Activated CD4-positive, alpha-beta T cell treated with anti-CD3 and anti-CD28 coated beads, Interleukin-2, amount 10 ng/mL, durations not matched to agents 24 days and 14 days (primary cell): ENCODE measurements around the gene SRPRB. TPM values are rescaled to one million over a fixed set of nuclear protein-coding genes. Genes with fewer than 3 reads are reported as not detected.

Experiments
- DNase-seq: peaks from one replicate; pipeline ENCODE4 v3.0.0; 2022
- H3K27ac Mint-ChIP-seq: one replicate; pipeline ENCODE4 v1.8.0; 2022; ENCODE audit warnings: mild to moderate bottlenecking, mixed read lengths
- H3K27me3 Mint-ChIP-seq: one replicate; pipeline ENCODE4 v1.8.0; 2022; ENCODE audit warnings: mixed read lengths
- H3K36me3 Mint-ChIP-seq: one replicate; pipeline ENCODE4 v1.8.0; 2022; ENCODE audit warnings: low read depth, mild to moderate bottlenecking, mixed read lengths
- H3K4me1 Mint-ChIP-seq: one replicate; pipeline ENCODE4 v1.8.0; 2021; ENCODE audit warnings: mixed read lengths
- H3K4me3 Mint-ChIP-seq: one replicate; pipeline ENCODE4 v1.8.0; 2022; ENCODE audit warnings: mild to moderate bottlenecking, moderate library complexity, mixed read lengths
- H3K9me3 Mint-ChIP-seq: one replicate; pipeline ENCODE4 v1.8.0; 2021; ENCODE audit warnings: mixed read lengths
- intact Hi-C: fragments of 100-400 bp; cut with micrococcal nuclease; formaldehyde crosslinking; loops from one replicate; pipeline ENCODE4 v1.15.1; 2023
- total RNA-seq: library from RNA; stranded (reverse); gene quantifications from 2 replicates; pipeline ENCODE4 v1.2.3, GENCODE V29; 2022

SRPRB gene
- total RNA-seq, 1 donor from 2014 or later: 103 TPM

DNA sequence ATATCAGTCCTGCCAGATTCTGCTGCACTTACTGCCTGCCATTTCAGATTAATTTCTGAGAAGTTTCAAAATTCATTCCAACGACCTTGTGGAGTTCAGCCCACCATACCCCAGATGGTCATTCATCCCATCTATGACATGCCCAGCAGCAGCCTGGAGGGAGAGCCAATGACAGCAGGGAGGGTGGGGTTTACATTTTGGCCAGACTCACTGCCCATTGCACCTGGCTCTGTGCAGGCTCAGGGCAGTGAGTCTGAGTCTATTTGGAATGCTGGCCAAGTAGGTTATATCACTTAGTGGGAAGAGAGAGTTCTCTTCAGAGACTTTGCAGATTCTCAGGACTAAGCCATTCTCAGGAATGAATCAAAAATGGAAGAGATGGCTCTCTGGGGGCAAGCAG is 21.5 kb downstream of the SRPRB start:
- no peak for DNase-seq
- intact Hi-C loops: no loop called here
- no peak overlapping the region for H3K27ac Mint-ChIP-seq
- no peaks in the 10 kb centered on the region for H3K9me3 Mint-ChIP-seq
- no peaks in the 10 kb centered on the region for H3K27me3 Mint-ChIP-seq
- no peaks in the 10 kb centered on the region for H3K4me1 Mint-ChIP-seq
- no peak overlapping the region for H3K4me3 Mint-ChIP-seq
- H3K36me3 Mint-ChIP-seq: peaks cover 32% of the 10 kb centered on the region

DNA sequence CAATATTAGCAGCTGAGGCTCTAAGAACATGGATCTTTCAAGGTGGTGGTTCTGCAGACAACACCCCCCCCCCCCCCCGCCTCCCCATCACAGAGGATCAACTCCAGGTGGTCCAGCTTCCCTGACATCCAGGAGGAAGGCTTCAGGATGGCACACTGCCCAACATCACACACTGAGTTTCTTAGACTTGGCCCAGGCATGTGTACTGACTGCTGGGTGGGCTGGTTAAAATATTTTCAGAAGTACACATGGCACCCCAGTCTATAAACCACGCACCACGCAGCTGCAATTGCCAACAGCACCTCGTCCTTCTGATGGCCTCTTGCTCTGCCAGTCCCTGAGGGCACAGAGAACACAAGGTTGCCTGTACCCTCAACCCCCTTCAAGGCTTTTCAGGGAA is 22.1 kb downstream of the SRPRB start:
- H3K27me3 Mint-ChIP-seq: no peaks in the 10 kb centered on the region
- H3K9me3 Mint-ChIP-seq: no peaks in the 10 kb centered on the region
- H3K27ac Mint-ChIP-seq: no peak overlapping the region
- intact Hi-C loops: no loop called here
- H3K4me1 Mint-ChIP-seq: no peaks in the 10 kb centered on the region
- DNase-seq: no peak
- peaks cover 30% of the 10 kb centered on the region for H3K36me3 Mint-ChIP-seq
- H3K4me3 Mint-ChIP-seq: no peak overlapping the region

DNA sequence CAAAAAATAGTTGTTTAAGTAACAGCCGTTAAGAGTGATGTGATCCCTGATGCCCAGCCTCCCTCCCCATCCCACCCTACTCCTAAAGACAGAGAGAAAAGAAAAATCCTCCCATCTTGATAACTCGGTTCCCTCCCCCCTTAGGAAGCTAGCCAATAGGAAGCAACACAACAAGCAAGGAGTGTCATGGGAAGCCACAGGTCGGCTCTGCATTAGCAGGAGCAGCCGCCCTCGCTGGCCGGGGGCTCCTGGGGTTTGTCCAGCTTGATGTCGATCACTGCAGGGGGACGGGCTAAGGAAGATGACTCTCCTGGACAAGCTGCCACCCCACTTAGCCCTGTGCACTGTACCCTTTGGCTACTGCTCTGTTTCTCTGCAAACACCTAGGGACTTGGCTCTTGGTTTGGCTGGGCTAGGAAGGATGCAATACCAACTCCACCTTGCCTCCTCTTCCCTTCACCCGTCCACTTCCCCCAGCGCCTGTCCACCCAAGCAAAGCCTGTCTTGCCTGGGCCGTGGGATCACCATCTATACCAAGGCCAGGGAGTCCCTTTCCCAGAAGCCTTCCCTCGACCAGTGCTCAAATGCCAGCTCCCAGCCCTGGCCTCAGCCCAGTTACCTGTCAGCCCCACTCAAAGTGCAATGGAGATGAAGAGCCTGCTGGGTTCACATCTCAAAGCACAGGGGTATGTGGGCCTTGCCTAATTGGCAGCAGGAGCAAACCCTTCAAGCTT is 23.1 kb downstream of the SRPRB start:
- H3K36me3 Mint-ChIP-seq: peaks cover 20% of the 10 kb centered on the region

DNA sequence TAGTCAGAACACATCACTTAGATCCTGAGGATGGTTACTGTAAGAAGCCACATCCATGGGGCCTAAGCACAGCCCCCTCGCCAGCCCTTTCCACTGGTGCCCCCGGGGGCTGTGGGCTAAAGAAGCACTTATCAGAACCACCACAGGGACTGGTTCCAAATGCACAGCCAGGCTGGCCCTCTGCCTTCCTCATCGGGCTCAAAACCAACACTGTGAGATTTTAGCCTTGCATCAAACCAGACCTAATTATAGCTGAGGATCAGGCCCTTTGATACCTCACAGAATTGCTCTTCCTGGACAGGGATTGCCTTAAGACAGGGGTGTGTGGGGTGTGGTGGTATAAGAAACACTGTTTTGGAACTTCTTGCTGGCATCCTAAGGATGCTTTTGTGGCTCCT is 23.7 kb downstream of the SRPRB start:
- Mint-ChIP-seq H3K36me3 (peaks cover 15% of the 10 kb centered on the region), H3K4me1 (no peaks in the 10 kb centered on the region), H3K27me3 (no peaks in the 10 kb centered on the region), H3K27ac (no peak overlapping the region), H3K9me3 (no peaks in the 10 kb centered on the region), H3K4me3 (no peak overlapping the region)
- DNase-seq: no peak
- intact Hi-C loops: no loop called here

More for the DNA sequence above, 23.1 kb downstream of the SRPRB start:
- Mint-ChIP-seq H3K27me3 (no peaks in the 10 kb centered on the region), H3K4me1 (no peaks in the 10 kb centered on the region), H3K4me3 (no peak overlapping the region), H3K27ac (no peak overlapping the region), H3K9me3 (no peaks in the 10 kb centered on the region)
- intact Hi-C loops: no loop called here
- no peak for DNase-seq

DNA sequence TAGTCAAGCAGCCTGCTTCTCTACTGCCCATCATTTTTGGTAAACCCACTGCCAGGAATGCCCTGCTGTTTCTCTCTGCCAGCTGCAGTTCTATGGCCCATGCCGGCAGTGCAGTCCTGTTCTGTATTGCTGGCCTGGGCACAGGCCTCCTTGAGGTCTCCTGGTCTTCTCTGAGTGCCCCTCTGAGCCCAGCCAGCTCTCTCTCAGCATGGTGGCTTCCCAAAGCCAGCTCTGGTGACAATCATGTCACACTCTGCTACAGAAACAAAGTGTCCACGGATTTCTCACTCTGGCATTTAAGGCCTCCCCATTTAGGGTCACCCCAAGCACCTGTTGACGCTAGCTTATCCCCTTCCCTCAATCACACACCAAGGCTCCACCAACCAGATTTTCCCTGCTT is 24.5 kb downstream of the SRPRB start:
- intact Hi-C loops: no loop called here
- Mint-ChIP-seq H3K4me3 (no peak overlapping the region), H3K27me3 (no peaks in the 10 kb centered on the region)

DNA sequence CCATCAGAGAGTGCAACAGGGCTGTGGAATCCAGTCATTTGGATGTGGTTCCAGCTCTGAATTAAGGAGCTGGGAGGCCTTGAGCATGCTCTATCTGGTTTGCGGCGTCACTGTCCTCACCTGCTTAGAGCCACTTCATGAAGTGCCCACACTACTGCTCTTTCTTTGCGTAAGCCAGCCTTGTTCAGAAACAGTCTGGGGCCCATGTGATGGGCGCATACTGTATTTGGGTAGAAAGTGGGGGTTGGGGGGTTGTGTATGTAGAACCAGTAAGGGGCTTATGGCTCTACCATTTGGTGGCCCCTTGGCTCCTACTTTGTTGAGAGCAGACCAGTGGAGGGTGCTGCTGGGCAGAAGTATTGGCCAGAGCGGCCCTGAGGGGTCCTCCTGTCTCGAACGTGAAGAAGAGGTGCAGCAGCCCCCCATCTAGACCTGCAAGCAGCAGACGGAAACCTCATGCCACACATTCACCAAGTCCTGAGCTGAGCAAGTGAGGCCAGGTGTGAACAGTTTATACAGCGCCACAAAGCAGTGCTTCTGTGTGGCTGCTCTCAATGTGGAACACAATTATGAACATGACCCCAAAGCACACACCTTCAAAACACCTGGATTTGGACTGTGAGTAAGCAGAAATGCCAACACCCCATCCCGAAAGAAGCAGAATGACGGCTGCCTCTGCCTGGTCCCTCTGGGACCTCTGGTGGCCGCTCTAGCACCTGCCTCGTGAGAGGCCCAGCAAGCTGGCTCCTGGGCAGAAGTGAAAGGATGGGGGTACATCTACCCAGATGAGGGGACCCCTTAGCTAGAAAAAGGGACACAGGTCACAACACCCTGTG is 26.6 kb downstream of the SRPRB start:
- intact Hi-C loops: no loop called here
- DNase-seq: no peak
- Mint-ChIP-seq H3K27ac (no peak overlapping the region), H3K9me3 (no peaks in the 10 kb centered on the region), H3K4me3 (no peak overlapping the region), H3K36me3 (no peaks in the 10 kb centered on the region), H3K4me1 (no peaks in the 10 kb centered on the region), H3K27me3 (no peaks in the 10 kb centered on the region)

More for the DNA sequence above, 24.5 kb downstream of the SRPRB start:
- Mint-ChIP-seq H3K27ac (no peak overlapping the region), H3K4me1 (no peaks in the 10 kb centered on the region), H3K9me3 (no peaks in the 10 kb centered on the region), H3K36me3 (peaks cover 11% of the 10 kb centered on the region)
- no peak for DNase-seq

DNA sequence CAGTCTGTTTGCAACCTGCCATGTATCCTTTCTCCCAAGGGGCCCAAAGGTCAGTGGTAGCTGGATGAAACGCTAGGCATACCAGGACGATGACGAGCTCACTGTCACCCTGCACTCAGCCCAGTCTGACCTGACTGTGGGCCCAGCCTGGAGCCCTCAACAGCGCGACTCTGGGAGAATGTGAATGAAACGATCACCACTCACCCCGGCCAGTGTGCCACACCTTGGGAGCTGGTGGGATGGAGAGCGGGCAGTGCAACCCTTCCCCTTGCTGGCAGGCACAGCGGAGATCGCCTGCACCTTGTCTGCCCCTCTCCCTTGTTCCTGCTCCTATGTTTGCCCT is 27.2 kb downstream of the SRPRB start:
- Mint-ChIP-seq H3K9me3 (no peaks in the 10 kb centered on the region), H3K4me1 (no peaks in the 10 kb centered on the region), H3K27ac (no peak overlapping the region), H3K4me3 (no peak overlapping the region), H3K36me3 (no peaks in the 10 kb centered on the region), H3K27me3 (no peaks in the 10 kb centered on the region)
- DNase-seq: no peak
- intact Hi-C loops: no loop called here

DNA sequence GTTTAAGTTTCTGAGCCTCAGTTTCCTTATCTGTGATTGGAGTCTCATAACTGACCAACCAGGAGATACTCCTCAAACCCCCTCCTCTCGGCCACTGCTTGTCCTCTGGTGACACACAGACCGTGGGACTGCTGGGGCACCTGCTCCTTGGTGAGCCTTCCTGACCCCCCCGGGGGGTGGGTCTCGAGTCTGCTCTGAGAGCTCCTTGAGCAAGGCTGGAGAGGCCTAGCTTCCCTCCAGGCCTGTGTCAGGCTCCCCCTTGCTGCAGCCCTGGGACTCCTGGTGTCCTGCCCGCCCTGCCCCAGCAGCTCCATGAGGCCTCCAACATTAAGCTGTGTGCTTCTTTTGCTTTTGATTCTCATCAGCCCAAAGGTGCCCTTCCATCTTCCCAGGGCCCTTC is 27.7 kb downstream of the SRPRB start:
- no peaks in the 10 kb centered on the region for H3K27me3 Mint-ChIP-seq
- H3K4me3 Mint-ChIP-seq: no peak overlapping the region
- H3K36me3 Mint-ChIP-seq: no peaks in the 10 kb centered on the region
- no peaks in the 10 kb centered on the region for H3K9me3 Mint-ChIP-seq
- no peaks in the 10 kb centered on the region for H3K4me1 Mint-ChIP-seq
- intact Hi-C loops: no loop called here
- no peak overlapping the region for H3K27ac Mint-ChIP-seq
- no peak for DNase-seq

DNA sequence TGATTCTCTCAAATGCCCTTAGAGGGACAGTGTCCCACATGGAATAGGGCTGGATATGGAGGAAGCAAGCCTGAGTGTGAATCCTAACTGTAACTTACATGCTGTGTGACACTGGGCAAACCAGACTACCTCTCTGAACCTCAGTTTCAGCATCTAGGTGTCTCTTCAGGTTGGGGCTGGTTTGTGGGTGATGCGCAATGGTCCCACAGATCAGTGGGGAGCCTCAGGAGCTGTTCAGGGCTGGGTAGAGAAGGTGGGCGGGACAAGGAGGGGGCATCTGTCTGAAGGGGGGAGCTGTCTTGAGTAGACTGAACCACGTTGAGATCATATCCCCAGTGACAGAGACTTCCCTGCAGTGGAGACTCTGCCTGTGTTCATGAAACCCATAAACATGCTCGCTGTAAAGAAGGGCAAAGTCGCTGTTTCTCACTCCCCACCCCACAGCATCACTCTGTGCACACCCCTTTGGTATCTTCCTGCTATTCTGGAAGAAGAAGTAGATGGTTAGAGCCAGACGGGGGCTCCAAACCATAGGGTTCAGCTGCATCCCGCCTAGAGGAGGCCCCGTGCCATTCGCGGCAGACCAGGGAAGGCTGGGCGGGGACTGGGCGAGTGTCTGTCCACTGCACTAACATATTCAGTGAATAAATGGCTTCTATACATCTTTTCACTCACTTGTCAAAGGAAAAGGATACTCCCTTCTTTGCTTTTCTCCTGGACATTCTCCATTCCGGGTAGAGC is 28.4 kb downstream of the SRPRB start:
- Mint-ChIP-seq H3K27me3 (no peaks in the 10 kb centered on the region), H3K27ac (no peak overlapping the region), H3K4me3 (no peak overlapping the region), H3K36me3 (no peaks in the 10 kb centered on the region), H3K4me1 (no peaks in the 10 kb centered on the region), H3K9me3 (no peaks in the 10 kb centered on the region)
- DNase-seq: no peak
- intact Hi-C loops: no loop called here

DNA sequence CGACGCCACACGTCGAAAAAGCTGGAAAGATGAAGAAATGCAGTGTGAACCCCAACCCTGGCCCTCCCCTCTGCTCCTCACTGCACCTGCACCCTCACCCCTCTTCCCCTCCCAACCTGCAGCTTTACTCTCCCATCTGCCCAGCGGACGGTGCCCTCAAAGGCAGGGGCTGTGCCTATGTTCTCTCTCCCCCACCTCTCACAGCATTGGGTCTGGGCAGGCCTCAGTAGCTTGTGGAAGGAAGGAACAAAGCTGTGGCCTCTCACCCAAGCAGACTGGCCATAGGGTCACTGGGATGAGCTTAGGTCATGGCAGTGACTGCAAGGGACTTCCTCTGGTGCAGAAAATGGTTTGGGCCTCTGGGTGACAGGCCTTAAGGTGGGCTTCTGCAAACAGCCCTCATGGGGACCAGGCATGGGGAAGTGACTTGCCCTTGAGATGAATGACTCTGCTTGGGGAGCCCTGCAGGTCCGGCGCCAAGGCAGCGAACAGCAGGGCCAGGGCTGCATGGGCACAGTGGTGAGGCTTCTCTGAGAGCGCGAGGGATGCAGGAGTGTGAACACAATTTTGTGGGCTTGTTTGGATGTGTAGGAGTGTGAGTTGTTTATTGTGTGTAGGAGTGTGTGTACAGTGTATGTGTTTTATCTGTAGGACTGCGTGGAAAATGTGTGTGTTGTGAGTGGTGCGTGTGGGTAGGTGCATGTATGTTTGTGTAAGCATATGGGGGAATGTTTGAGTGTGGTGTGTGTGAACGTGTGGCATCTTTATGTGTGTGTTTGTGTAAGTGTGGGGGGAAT is 29.2 kb downstream of the SRPRB start:
- intact Hi-C loops: no loop called here
- H3K4me3 Mint-ChIP-seq: no peak overlapping the region
- H3K9me3 Mint-ChIP-seq: no peaks in the 10 kb centered on the region
- no peaks in the 10 kb centered on the region for H3K27me3 Mint-ChIP-seq
- H3K27ac Mint-ChIP-seq: no peak overlapping the region
- H3K4me1 Mint-ChIP-seq: no peaks in the 10 kb centered on the region
- no peaks in the 10 kb centered on the region for H3K36me3 Mint-ChIP-seq
- no peak for DNase-seq

DNA sequence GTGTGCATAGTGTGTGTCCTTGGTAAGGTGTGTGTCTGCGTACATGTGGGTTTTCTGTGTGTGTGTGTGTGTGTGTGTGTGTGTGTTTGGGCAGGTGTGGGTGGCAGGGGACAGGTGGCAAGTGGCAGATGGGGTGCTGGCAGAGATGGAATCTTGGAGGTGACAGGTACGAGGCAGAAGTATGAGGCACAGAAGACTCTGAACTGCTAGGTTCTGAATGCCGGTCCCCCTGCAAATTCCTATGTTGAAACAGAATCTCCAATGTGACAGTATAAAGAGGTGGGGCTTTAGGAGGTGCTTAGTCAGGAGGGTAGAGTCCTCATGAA is 29.8 kb downstream of the SRPRB start:
- Mint-ChIP-seq H3K36me3 (no peaks in the 10 kb centered on the region), H3K27ac (no peak overlapping the region), H3K9me3 (no peaks in the 10 kb centered on the region), H3K4me3 (no peak overlapping the region), H3K4me1 (no peaks in the 10 kb centered on the region), H3K27me3 (no peaks in the 10 kb centered on the region)
- DNase-seq: no peak
- intact Hi-C loops: no loop called here

DNA sequence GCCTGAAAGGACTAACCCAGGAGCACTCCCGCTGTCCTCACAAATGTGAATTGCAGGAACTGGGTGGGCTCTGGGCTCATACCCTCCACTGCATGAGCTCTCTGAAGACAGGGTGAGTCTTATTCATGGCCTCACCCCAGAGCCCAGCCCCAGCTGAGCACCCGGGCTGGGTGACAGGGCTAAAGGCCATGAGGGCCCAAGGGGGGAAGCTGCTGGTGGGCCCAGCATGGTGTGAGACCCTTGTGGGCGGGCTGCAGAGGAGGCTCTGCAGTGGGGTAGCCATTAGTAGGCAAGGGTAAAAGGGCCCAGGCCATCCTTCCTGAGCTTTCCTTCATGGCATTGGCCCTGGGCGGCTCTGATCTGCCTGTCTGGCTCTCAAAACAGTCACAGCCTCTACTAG is 30.3 kb downstream of the SRPRB start:
- H3K9me3 Mint-ChIP-seq: no peaks in the 10 kb centered on the region
- no peak for DNase-seq
- H3K36me3 Mint-ChIP-seq: no peaks in the 10 kb centered on the region
- intact Hi-C loops: no loop called here
- H3K27me3 Mint-ChIP-seq: no peaks in the 10 kb centered on the region
- H3K4me1 Mint-ChIP-seq: no peaks in the 10 kb centered on the region
- no peak overlapping the region for H3K27ac Mint-ChIP-seq
- H3K4me3 Mint-ChIP-seq: no peak overlapping the region

DNA sequence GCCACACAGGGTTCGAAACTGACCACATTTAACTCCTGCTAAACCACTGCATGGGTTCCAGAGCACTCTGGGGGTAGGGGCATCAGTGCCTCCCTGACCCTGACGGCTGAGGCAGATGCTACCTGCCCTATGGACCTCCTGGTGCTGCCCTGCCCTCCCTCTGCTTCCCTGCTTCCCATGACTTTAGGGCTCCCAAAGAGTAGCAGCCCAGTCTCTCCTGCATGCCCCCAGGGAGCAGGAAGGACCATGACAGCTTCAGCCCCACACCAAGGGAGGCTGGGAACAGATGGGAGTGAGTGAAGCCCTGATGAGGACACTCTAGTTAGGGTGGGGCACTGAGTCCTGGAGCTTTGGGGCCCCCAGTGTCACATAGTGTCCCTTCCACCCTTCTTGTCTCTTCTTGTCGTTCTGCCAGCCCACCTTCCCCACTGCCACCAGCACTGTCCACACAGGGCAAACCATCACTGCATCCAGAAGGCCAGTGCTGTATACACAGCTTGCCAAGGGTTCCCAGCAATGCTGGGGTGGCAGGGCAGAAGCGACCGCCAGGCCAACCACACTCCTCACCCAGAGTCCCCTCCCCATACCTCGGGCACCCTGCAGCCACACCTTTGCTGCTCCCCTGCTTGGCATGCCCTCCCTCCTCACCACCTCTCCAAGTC is 31.0 kb downstream of the SRPRB start:
- Mint-ChIP-seq H3K27me3 (no peaks in the 10 kb centered on the region), H3K9me3 (no peaks in the 10 kb centered on the region), H3K4me3 (no peak overlapping the region), H3K4me1 (no peaks in the 10 kb centered on the region), H3K27ac (no peak overlapping the region), H3K36me3 (no peaks in the 10 kb centered on the region)
- intact Hi-C loops: no loop called here
- no peak for DNase-seq
